ENCODE results near the gene PCDHB16. TPM values are rescaled to one million over a fixed set of nuclear protein-coding genes. Genes with fewer than 3 reads are reported as not detected.
"Not testable (repeated sequence)": the region's sequence is repeated elsewhere in the genome, so short reads cannot be mapped to it uniquely, and the experiment has no call there.

PCDHB16 gene
- total RNA-seq = 0.51 and 1.5 TPM in 2 replicates
- 0.54 and 1.5 TPM in 2 replicates for polyA plus RNA-seq
- polyA plus RNA-seq (2012) = 0.23 and 1.4 TPM in 2 replicates
- polyA minus RNA-seq (ENCODE audit: low replicate concordance) = 0.55 TPM in 1 of 2 replicates, not detected in the other

GRCh38 chr5:141182248-141182647 is at the start of gene PCDHB16:
PCDHB16 (plus strand) TSS chr5:141182387; CDS start chr5:141182560, 173 bp downstream.
- Histone ChIP-seq H2AFZ (ENCODE audit: low read length) (no peak within 1 kb of the TSS), H4K20me1 (ENCODE audit: control insufficient read depth, extremely low read depth, insufficient read depth, low read length) (no peaks in the 10 kb centered on the region), H3K9me3 (ENCODE audit: control insufficient read depth, insufficient read depth, low read depth, low read length) (no peaks in the 10 kb centered on the region), H3K79me2 (ENCODE audit: control insufficient read depth, insufficient read depth, low read length) (no peaks in the 10 kb centered on the region), H3K9ac (ENCODE audit: insufficient read depth, low read length) (no peak within 1 kb of the TSS), H3K27ac (ENCODE audit: insufficient read depth, low read length) (no peak within 1 kb of the TSS), H3K4me1 (ENCODE audit: control insufficient read depth, extremely low read depth, insufficient read depth, low read length) (no peaks in the 10 kb centered on the region), H3K36me3 (ENCODE audit: control insufficient read depth, insufficient read depth, low read length) (no peaks in the 10 kb centered on the region), H3K27me3 (ENCODE audit: control insufficient read depth, insufficient read depth, low read length) (no peaks in the 10 kb centered on the region), H3K4me3 (replicated peaks in 1 of 4; ENCODE audit: control extremely low read depth in 1 of 4, insufficient read depth in 1 of 4, low read depth in 3 of 4, low read length in 4 of 4) (peak within 1 kb of the TSS in 2 of 4 experiments; percentile 4 to 39), H3K4me2 (ENCODE audit: extremely low read depth, insufficient read depth, low read length) (no peak within 1 kb of the TSS)
- DNase-seq (ENCODE audit: low read depth in 2 of 2) = peak; percentile 5 to 16
- TF ChIP-seq EZH2 (IDR thresholded peaks at IDR 0.05; ENCODE audit: low read length, missing control alignments) (no peak), CTCF (conservative IDR thresholded peaks at IDR 0.05 in 1 of 2, IDR thresholded peaks at IDR 0.05 in 1 of 2; ENCODE audit: low read depth in 1 of 2, low read length in 2 of 2) (peak in 1 of 2 donors; percentile 12)

- peak; percentile 2 to 33 for DNase-seq (ENCODE audit: low read depth in 2 of 2)
- Histone ChIP-seq H3K9me3 (ENCODE audit: control insufficient read depth, insufficient read depth, low read depth, low read length) (no peaks in the 10 kb centered on the region), H3K4me2 (ENCODE audit: extremely low read depth, insufficient read depth, low read length) (no peak within 1 kb of the TSS), H3K9ac (ENCODE audit: insufficient read depth, low read length) (no peak within 1 kb of the TSS), H3K27me3 (ENCODE audit: control insufficient read depth, insufficient read depth, low read length) (no peaks in the 10 kb centered on the region), H3K36me3 (ENCODE audit: control insufficient read depth, insufficient read depth, low read length) (no peaks in the 10 kb centered on the region), H3K4me1 (ENCODE audit: control insufficient read depth, extremely low read depth, insufficient read depth, low read length) (no peaks in the 10 kb centered on the region), H3K4me3 (replicated peaks in 1 of 4; ENCODE audit: control extremely low read depth in 1 of 4, insufficient read depth in 1 of 4, low read depth in 3 of 4, low read length in 4 of 4) (peak within 1 kb of the TSS in 3 of 4 experiments; percentile 2 to 59 (median 49)), H2AFZ (ENCODE audit: low read length) (no peak within 1 kb of the TSS), H3K27ac (ENCODE audit: insufficient read depth, low read length) (no peak within 1 kb of the TSS), H3K79me2 (ENCODE audit: control insufficient read depth, insufficient read depth, low read length) (no peaks in the 10 kb centered on the region), H4K20me1 (ENCODE audit: control insufficient read depth, extremely low read depth, insufficient read depth, low read length) (no peaks in the 10 kb centered on the region)
- TF ChIP-seq EZH2 (IDR thresholded peaks at IDR 0.05; ENCODE audit: low read length, missing control alignments) (no peak), CTCF (conservative IDR thresholded peaks at IDR 0.05 in 1 of 2, IDR thresholded peaks at IDR 0.05 in 1 of 2; ENCODE audit: low read depth in 1 of 2, low read length in 2 of 2) (peak; percentile 15 to 45)
Observed at GRCh38 chr5:141135030-141135717, 47.0 kb upstream of the PCDHB16 start, which contains the start of gene PCDHB5. PCDHB5 (plus strand) TSS chr5:141135206; CDS start chr5:141135435, 229 bp downstream.

GRCh38 chr5:141135718-141136266 is 46.4 kb upstream of the PCDHB16 start:
- Histone ChIP-seq H4K20me1 (ENCODE audit: control insufficient read depth, extremely low read depth, insufficient read depth, low read length) (no peaks in the 10 kb centered on the region), H2AFZ (ENCODE audit: low read length) (no peak overlapping the region), H3K36me3 (ENCODE audit: control insufficient read depth, insufficient read depth, low read length) (no peaks in the 10 kb centered on the region), H3K27me3 (ENCODE audit: control insufficient read depth, insufficient read depth, low read length) (no peaks in the 10 kb centered on the region), H3K9me3 (ENCODE audit: control insufficient read depth, insufficient read depth, low read depth, low read length) (no peaks in the 10 kb centered on the region), H3K4me3 (replicated peaks in 1 of 4; ENCODE audit: control extremely low read depth in 1 of 4, insufficient read depth in 1 of 4, low read depth in 3 of 4, low read length in 4 of 4) (peak overlapping the region in 2 of 4 experiments; percentile 49 to 59), H3K27ac (ENCODE audit: insufficient read depth, low read length) (no peak overlapping the region), H3K4me2 (ENCODE audit: extremely low read depth, insufficient read depth, low read length) (no peak overlapping the region), H3K4me1 (ENCODE audit: control insufficient read depth, extremely low read depth, insufficient read depth, low read length) (no peaks in the 10 kb centered on the region), H3K9ac (ENCODE audit: insufficient read depth, low read length) (no peak overlapping the region), H3K79me2 (ENCODE audit: control insufficient read depth, insufficient read depth, low read length) (no peaks in the 10 kb centered on the region)
- no peak for TF ChIP-seq CTCF (conservative IDR thresholded peaks at IDR 0.05 in 1 of 2, IDR thresholded peaks at IDR 0.05 in 1 of 2; ENCODE audit: low read depth in 1 of 2, low read length in 2 of 2)
- TF ChIP-seq EZH2 (IDR thresholded peaks at IDR 0.05; ENCODE audit: low read length, missing control alignments) = no peak
- DNase-seq (ENCODE audit: low read depth in 2 of 2) = no peak

- DNase-seq (ENCODE audit: low read depth in 2 of 2); H3K4me1 ChIP-seq (ENCODE audit: control insufficient read depth, extremely low read depth, insufficient read depth, low read length); H3K4me2 ChIP-seq (ENCODE audit: extremely low read depth, insufficient read depth, low read length); H3K27me3 ChIP-seq (ENCODE audit: control insufficient read depth, insufficient read depth, low read length); H3K9ac ChIP-seq (ENCODE audit: insufficient read depth, low read length); H3K9me3 ChIP-seq (ENCODE audit: control insufficient read depth, insufficient read depth, low read depth, low read length); H3K27ac ChIP-seq (ENCODE audit: insufficient read depth, low read length); H4K20me1 ChIP-seq (ENCODE audit: control insufficient read depth, extremely low read depth, insufficient read depth, low read length); H2AFZ ChIP-seq (ENCODE audit: low read length); H3K36me3 ChIP-seq (ENCODE audit: control insufficient read depth, insufficient read depth, low read length); H3K4me3 ChIP-seq (replicated peaks in 1 of 4; ENCODE audit: control extremely low read depth in 1 of 4, insufficient read depth in 1 of 4, low read depth in 3 of 4, low read length in 4 of 4); H3K79me2 ChIP-seq (ENCODE audit: control insufficient read depth, insufficient read depth, low read length): not testable (repeated sequence)
Observed at GRCh38 chr5:141137346-141137745, 44.8 kb upstream of the PCDHB16 start.

All from fibroblast of lung (primary cell).